Regular cardiac myocyte (primary cell): ENCODE data around the gene PNPT1. TPM values are rescaled to one million over a fixed set of nuclear protein-coding genes. Genes with fewer than 3 reads are reported as not detected.

Experiments
- total RNA-seq: library from RNA; depleted of rRNA; stranded (reverse); fragments of >200 nt; gene quantifications from 2 replicates; pipeline ENCODE4 v1.2.3, GENCODE V29; 2014

The PNPT1 gene
- 22.3 and 36.4 TPM in 2 replicates for total RNA-seq

GRCh38 chr2:55693181-55694125, at the start of gene PNPT1:
Gene PNPT1 (minus strand): TSS chr2:55693844. CDS start chr2:55693823, 21 bp downstream.

GRCh38 chr2:55617175-55618024, 76.2 kb downstream of the PNPT1 start, which contains the start of gene PPP4R3B:
Gene PPP4R3B (minus strand): TSS chr2:55617622. CDS start chr2:55617285, 337 bp downstream.

Other genes with a start within 250 kb of the PNPT1 start
- 22.0 and 25.7 TPM in 2 replicates for gene CFAP36, start 174.1 kb downstream of the PNPT1 start, total RNA-seq
- 44.0 and 52.0 TPM in 2 replicates for gene PPP4R3B, start 76.2 kb downstream of the PNPT1 start, total RNA-seq
- gene EFEMP1, start 229.9 kb upstream of the PNPT1 start, total RNA-seq = 616 and 2,583 TPM in 2 replicates